Esophagus mucosa (tissue), 1 donor: Measurements from ENCODE around the gene CDH4. TPM values are rescaled to one million over a fixed set of nuclear protein-coding genes. Genes with fewer than 3 reads are reported as not detected.

ENCODE experiments used
- ATAC-seq: fragments of 200-7000 bp; cut with Tn5 transposase; one replicate; pipeline ENCODE4 v1.9.1; 2020
- total RNA-seq: library from RNA; stranded (reverse); gene quantifications from one replicate; pipeline ENCODE4 v1.2.4, GENCODE V29; 2023
- donor health status: DM: yes; HTN: yes; CAD: no.

Gene CDH4
- total RNA-seq, 1 donor from 2014 or later, result not detected

DNA sequence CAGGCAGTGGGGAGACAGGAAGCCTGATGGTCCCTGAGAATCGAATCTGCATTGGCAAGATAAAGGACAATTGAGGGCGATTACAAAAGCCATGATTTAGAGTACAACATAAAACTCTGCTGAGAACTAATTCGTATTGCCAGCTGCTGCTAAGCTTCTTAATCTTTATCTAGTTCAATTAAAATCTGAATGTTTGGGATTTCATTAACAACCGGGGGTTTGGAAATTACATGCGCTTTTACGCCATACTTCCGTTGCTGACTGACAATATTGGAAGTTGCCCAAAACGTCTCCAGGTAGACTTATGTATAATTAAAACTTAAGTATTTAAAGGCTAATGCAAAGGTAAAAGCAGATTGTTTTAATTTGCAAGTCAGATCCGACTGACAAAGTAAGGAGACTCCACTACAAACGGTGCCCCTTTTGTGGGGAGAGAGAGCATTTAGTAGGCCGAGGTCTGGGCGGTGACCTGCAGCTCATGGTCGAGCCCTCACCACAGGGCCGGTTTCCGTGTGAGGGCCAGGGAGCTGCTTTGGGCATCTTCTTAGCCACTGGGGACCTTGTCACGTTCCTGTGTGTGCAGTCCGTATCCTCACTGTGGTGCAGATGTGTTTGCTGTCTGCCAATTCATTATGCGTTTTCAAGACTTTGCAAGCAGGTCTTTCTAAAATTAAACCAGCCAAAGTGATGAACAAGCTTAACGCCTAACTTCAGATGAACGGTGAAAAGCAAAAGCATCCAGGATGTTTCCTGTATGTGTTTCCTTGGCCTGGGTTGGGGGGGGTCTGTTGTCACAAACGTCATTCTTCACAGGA, 49.9 kb downstream of the CDH4 start:
- ATAC-seq, result no peak

- no peak for ATAC-seq
Measured at GRCh38 chr20:61303217-61303616, 51.2 kb downstream of the CDH4 start.

GRCh38 chr20:61303675-61304074, 51.6 kb downstream of the CDH4 start:
- ATAC-seq, result no peak

DNA sequence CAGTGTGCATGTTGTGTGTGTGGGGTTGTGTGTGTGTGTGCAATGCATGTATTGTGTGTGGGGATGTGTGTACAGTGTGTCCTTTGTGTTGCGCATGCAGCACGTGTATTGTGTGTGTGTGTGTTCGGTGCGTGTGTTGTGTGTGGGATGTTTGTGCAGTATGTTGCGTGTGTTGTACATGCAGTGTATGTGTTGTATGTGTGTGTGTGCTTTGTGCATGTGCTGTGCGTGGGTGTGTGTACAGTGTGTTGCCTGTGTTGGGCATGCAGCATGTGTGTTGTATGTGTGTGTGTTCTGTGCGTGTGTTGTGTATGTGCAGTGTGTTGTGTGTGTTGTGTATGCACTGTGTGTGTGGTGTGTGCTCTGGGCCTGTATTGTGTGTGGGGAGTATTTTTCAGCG, 52.7 kb downstream of the CDH4 start:
- no peak for ATAC-seq

DNA sequence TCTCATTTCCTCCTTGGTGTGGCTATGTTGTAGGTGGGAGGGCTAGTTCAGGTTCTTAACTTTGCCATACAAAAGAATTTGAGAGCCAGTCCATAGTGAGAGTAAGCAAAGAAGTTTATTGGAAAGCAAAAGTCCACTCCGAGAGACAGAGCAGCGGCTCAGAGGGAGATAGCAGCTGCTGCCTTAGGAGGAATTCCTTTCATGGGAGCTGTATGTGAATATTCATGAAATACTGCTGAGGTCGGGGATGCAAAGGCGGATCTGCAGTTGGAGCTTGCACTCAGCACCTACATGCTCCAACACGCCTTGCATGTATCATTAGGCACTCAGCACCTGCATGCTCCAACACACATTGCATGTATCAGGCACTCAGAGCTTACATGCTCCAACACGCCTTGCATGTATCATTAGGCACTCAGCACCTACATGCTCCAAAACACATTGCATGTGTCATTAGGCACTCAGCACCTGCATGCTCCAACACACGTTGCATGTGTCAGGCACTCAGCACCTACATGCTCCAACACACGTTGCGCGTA, 54.9 kb downstream of the CDH4 start:
- ATAC-seq, result no peak

DNA sequence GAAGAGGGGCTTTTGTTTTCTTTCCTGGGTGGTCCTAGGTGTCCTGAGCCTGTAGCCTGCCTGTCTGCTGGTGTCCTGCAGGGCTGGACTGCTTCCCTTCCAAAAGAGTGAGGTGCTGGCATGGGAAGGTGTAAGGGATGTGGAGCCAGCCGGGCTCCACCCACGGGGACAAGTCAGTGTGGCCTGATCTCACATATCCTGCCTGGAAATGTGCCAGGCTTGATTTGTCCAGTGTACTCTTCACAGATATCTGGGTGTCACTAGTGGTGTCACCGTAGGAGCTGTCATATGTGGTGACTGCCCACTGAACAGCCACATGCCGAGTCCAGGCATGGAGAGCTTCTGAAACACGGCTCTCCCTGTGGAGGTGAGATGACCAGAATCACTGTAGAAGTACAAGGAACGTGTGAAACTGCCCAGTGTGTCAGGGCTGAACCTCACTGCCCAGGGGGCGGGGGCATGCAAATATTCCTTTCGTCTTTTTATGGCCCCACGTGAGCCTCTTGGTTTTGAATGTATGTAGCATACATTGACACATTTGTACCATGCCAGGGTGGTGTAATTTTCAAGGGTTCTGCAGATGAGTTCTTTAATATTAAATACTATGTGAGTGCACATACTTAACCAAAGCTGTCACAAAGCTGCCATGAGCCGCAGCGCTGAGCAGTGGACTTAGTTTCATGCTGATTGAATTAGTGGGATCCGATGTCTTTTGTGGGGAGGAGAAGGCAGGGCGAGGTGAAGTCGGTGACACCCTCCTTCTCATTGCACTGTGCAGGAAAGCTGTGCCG, 55.8 kb downstream of the CDH4 start:
- ATAC-seq, result no peak

GRCh38 chr20:61308477-61308774, 56.4 kb downstream of the CDH4 start:
- ATAC-seq, result no peak

GRCh38 chr20:61310954-61311353, 58.9 kb downstream of the CDH4 start:
- ATAC-seq, result no peak

DNA sequence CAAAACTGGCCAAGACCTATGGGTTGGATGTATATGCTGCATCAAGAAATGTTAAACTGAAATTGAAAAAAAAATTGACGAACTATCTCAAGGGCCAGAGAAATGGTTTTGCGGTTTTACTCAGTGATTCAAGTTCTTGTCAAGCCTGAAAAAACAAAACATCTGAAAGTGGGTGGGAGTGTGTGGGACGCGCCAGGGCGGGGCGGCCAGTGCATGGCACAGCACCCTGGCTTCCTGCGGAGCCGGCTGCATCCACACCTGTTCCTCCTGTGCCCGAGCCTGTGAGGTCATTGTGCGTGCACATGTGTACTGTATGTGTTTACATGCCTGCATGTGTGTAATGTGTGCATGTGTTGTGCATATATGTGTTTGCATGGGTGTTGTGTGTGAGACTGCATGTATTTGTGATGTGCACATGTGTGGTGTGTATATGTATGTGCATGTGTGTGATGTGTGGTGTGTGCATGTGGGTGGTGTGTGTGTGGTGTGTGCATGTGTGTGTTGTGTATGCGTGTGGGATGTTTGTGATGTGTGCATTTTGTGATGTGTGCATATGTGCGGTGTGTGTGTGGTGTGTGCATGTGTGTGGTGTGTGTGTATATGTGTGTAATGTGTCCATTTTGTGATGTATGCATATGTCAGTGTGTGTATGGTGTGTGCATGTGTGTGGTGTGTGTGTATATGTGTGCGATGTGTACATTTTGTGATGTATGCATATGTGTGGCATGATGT, 59.8 kb downstream of the CDH4 start:
- ATAC-seq, result peak; percentile 73

DNA sequence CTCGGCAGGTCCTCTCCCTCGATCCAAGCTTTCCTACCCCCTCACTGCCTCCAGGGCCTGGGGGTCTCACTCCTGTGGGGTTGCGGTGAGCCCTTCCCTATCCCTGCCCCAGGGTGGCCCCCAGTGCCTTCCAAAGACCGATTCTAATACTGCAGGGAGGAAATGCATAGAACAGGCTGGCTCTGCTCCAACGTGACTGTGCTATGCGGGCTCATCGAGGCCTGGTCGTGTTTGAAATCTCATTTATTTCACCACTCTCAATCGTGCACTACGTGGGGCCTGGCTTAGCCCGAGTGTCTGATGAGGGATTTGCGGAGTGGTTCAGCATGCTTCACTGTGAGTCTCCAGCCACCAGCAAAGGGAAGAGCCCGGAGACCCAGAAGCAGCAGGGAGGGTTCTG, 60.9 kb downstream of the CDH4 start:
- no peak for ATAC-seq

GRCh38 chr20:61313396-61313795, 61.3 kb downstream of the CDH4 start:
- ATAC-seq, result no peak

GRCh38 chr20:61314326-61315010, 62.4 kb downstream of the CDH4 start:
- ATAC-seq, result no peak

DNA sequence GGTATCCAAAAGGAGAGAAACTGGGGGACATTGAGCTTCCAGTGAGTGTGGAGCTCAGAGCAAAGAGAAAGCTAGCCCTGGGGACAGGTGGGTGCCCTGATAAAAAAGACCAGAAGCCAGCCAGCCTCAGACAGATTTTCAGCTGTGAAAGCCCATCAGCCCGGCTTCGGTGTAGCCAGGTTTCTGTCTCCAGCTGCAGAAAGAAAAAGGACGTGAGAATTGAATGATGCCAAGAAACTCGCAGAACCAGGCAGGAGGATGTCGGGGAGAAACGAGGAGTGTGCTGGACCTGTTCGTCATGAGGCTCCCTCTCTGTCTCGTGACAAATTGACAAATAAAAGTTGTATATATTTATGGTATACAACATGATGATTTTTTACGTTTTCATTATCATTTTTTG, 63.3 kb downstream of the CDH4 start:
- no peak for ATAC-seq

- ATAC-seq, result no peak
Measured at GRCh38 chr20:61316346-61316745, 64.3 kb downstream of the CDH4 start.

GRCh38 chr20:61317966-61318530, 66.0 kb downstream of the CDH4 start:
- no peak for ATAC-seq

- ATAC-seq, result no peak
Measured at GRCh38 chr20:61320691-61321425, 68.8 kb downstream of the CDH4 start.

GRCh38 chr20:61321481-61321880, 69.4 kb downstream of the CDH4 start:
- ATAC-seq, result no peak

- ATAC-seq, result no peak
Measured at GRCh38 chr20:61322151-61322865, 70.2 kb downstream of the CDH4 start.

DNA sequence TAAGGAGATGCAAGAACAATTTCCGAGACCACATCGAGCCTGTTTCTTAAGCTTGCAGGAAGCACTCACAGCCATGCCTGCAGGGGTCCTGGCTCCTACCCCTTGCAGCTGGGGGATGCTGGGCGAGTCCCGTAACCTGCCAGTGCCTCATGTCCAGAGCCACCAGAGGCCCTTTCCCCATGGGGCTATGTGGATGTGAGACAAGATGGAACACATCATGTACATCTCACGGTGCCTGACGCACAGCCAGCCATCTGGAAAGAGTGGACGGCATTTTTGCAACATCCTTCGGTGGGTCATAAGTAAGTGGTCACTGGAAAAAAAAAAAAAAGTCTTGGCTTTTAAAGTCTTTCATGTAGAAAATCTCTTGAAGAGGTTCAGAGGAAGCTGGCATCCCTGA, 72.8 kb downstream of the CDH4 start:
- ATAC-seq, result no peak

DNA sequence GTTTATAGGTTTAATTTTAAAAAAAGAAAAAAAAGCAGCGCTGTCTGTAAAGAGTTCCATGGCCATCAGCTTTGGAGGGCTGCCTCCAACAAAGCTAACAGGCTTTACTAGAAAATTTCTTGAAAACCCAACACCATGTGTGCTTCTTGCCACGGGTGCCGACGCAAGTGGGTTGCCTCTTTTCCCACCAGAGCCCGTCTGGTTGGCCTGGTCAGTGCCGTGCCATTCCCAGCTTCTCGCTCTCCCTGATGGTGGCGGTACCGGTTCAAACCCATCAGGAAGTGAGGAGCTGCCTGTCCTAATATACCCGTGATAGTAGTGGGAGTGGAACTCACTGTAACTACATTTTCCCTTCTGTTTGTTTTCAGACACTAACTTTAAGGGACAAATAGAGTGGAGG, 73.7 kb downstream of the CDH4 start:
- ATAC-seq, result no peak
